GM19025 (cell line): ENCODE data around the gene CKS1B.
"Not testable (repeated sequence)": the region's sequence is repeated elsewhere in the genome, so short reads cannot be mapped to it uniquely, and the experiment has no call there.

ENCODE experiments used
- ATAC-seq: cut with Tn5 transposase; IDR thresholded peaks from one replicate; pipeline ENCODE4 v1.9.1; 2021; ENCODE audit warnings: mild to moderate bottlenecking, low read depth, moderate library complexity; ENCODE audit not compliant: unreplicated experiment

CKS1B gene

GRCh38 chr1:154962156-154962749, 12.2 kb upstream of the CKS1B start:
- ATAC-seq = no peak

GRCh38 chr1:154962795-154963330, 11.6 kb upstream of the CKS1B start:
- ATAC-seq = no peak

- no peak for ATAC-seq
These were observed 10.8 kb upstream of the CKS1B start for GRCh38 chr1:154963643-154964042.

- ATAC-seq = no peak
These were observed 10.1 kb upstream of the CKS1B start for GRCh38 chr1:154964359-154964758.

GRCh38 chr1:154966111-154966510, 8.4 kb upstream of the CKS1B start:
- ATAC-seq = no peak

GRCh38 chr1:154967331-154967950, 7.0 kb upstream of the CKS1B start:
- no peak for ATAC-seq

- no peak for ATAC-seq
These were observed 5.8 kb upstream of the CKS1B start for GRCh38 chr1:154968731-154969130.

- ATAC-seq = no peak
These were observed 5.2 kb upstream of the CKS1B start for GRCh38 chr1:154969246-154969645.

- no peak for ATAC-seq
These were observed 4.5 kb upstream of the CKS1B start for GRCh38 chr1:154969860-154970452.

- ATAC-seq = no peak
These were observed 3.7 kb upstream of the CKS1B start, which contains the start of gene SHC1 for GRCh38 chr1:154970631-154971340. SHC1 (minus strand) TSS chr1:154970747; CDS start chr1:154970526, 221 bp downstream.

GRCh38 chr1:154971341-154971998, 3.0 kb upstream of the CKS1B start:
- no peak for ATAC-seq

- ATAC-seq = no peak
These were observed 2.3 kb upstream of the CKS1B start for GRCh38 chr1:154972213-154972516.

- no peak for ATAC-seq
These were observed 1.8 kb upstream of the CKS1B start for GRCh38 chr1:154972517-154973343.

- no peak for ATAC-seq
These were observed 958 bp upstream of the CKS1B start for GRCh38 chr1:154973344-154974101.

GRCh38 chr1:154974808-154975408, 427 bp downstream of the CKS1B start:
- ATAC-seq = peak; percentile 34

GRCh38 chr1:154975409-154976059, 1.1 kb downstream of the CKS1B start:
- no peak for ATAC-seq

GRCh38 chr1:154977762-154978161, 3.3 kb downstream of the CKS1B start:
- ATAC-seq = not testable (repeated sequence)

- no peak for ATAC-seq
These were observed 3.9 kb downstream of the CKS1B start for GRCh38 chr1:154978360-154978759.
